WTC11 (cell line): ENCODE results near the gene ACSL1. TPM values are rescaled to one million over a fixed set of nuclear protein-coding genes. Genes with fewer than 3 reads are reported as not detected.

Source experiments
- ATAC-seq: fragments of 200-7000 bp; cut with Tn5 transposase; 2 replicates; pipeline ENCODE4 v1.10.0; 2021; ENCODE audit warnings: mild to moderate bottlenecking, moderate library complexity
- CTCF ChIA-PET: fragments of 300-600 bp; sonication (Branson Sonifier 250); formaldehyde crosslinking; loops from one replicate; lab custom pipeline; 2021; ENCODE audit warnings: antibody characterized with exemption; lab: Charles Lee
- POLR2A ChIA-PET: fragments of 350-600 bp; sonication (Branson Sonifier 250); formaldehyde crosslinking; loops from one replicate; lab custom pipeline; 2021; ENCODE audit warnings: antibody characterized with exemption; lab: Charles Lee
- DNase-seq: peaks from one replicate; pipeline ENCODE4 v3.0.0; 2021; ENCODE audit warnings: low spot score
- H3K27ac Mint-ChIP-seq: 2 replicates; pipeline ENCODE4 v1.8.0; 2021; ENCODE audit warnings: mixed read lengths
- H3K27me3 Mint-ChIP-seq: 2 replicates; pipeline ENCODE4 v1.8.0; 2021; ENCODE audit warnings: low read depth, mild to moderate bottlenecking, moderate library complexity, mixed read lengths
- H3K36me3 Mint-ChIP-seq: 2 replicates; pipeline ENCODE4 v1.8.0; 2021; ENCODE audit warnings: mixed read lengths
- H3K4me1 Mint-ChIP-seq: 2 replicates; pipeline ENCODE4 v1.8.0; 2022; ENCODE audit warnings: mixed read lengths
- H3K4me3 Mint-ChIP-seq: 2 replicates; pipeline ENCODE4 v1.8.0; 2021; ENCODE audit warnings: mild to moderate bottlenecking, moderate library complexity, mixed read lengths
- H3K9me3 Mint-ChIP-seq: 2 replicates; pipeline ENCODE4 v1.8.0; 2021; ENCODE audit warnings: mixed read lengths
- ATF1 ChIP-seq: sonication (generic); formaldehyde crosslinking; IDR thresholded peaks from 2 replicates; pipeline ENCODE4 v1.8.1; 2023; ENCODE audit warnings: mild to moderate bottlenecking, moderate library complexity, missing genetic modification reagents
- CREM ChIP-seq: sonication (generic); formaldehyde crosslinking; IDR thresholded peaks from 2 replicates; pipeline ENCODE4 v1.8.1; 2022; ENCODE audit warnings: mild to moderate bottlenecking, missing genetic modification reagents, moderate library complexity
- E2F1 ChIP-seq: sonication (generic); formaldehyde crosslinking; IDR thresholded peaks from 2 replicates; pipeline ENCODE4 v1.8.0; 2022; ENCODE audit warnings: mild to moderate bottlenecking, missing genetic modification reagents
- E2F5 ChIP-seq: sonication (generic); formaldehyde crosslinking; IDR thresholded peaks from 2 replicates; pipeline ENCODE4 v1.8.1; 2022; ENCODE audit warnings: mild to moderate bottlenecking, moderate library complexity, missing genetic modification reagents
- ELF4 ChIP-seq: sonication (generic); formaldehyde crosslinking; IDR thresholded peaks from 2 replicates; pipeline ENCODE4 v1.8.1; 2022; ENCODE audit warnings: low read depth, mild to moderate bottlenecking, moderate library complexity, missing genetic modification reagents
- ESRRA ChIP-seq: sonication (generic); formaldehyde crosslinking; IDR thresholded peaks from 2 replicates; pipeline ENCODE4 v1.8.1; 2022; ENCODE audit warnings: mild to moderate bottlenecking, missing genetic modification reagents, borderline replicate concordance
- FOXJ3 ChIP-seq: sonication (generic); formaldehyde crosslinking; IDR thresholded peaks from 2 replicates; pipeline ENCODE4 v1.9.0; 2021; ENCODE audit warnings: missing genetic modification reagents, mild to moderate bottlenecking, borderline replicate concordance
- FOXP1 ChIP-seq: sonication (generic); formaldehyde crosslinking; IDR thresholded peaks from 2 replicates; pipeline ENCODE4 v1.8.0; 2022; ENCODE audit warnings: missing genetic modification reagents, mild to moderate bottlenecking, moderate library complexity, borderline replicate concordance
- GTF2I ChIP-seq: fragments of 250-450 bp; sonication (Bioruptor Pico); conservative IDR thresholded peaks from 2 replicates; pipeline ENCODE4 v1.4.0; 2021; ENCODE audit warnings: mild to moderate bottlenecking
- HMGA2 ChIP-seq: fragments of 250-450 bp; sonication (Bioruptor Pico); IDR thresholded peaks from 2 replicates; pipeline ENCODE4 v1.4.0; 2021; ENCODE audit warnings: mild to moderate bottlenecking, moderate library complexity
- IRF1 ChIP-seq: sonication (generic); formaldehyde crosslinking; IDR thresholded peaks from 2 replicates; pipeline ENCODE4 v1.8.0; 2023; ENCODE audit warnings: missing genetic modification reagents
- MAX ChIP-seq: sonication (generic); formaldehyde crosslinking; IDR thresholded peaks from 2 replicates; pipeline ENCODE4 v1.8.0; 2022; ENCODE audit warnings: mild to moderate bottlenecking, missing genetic modification reagents
- MYBL2 ChIP-seq: sonication (generic); formaldehyde crosslinking; IDR thresholded peaks from 2 replicates; pipeline ENCODE4 v1.8.1; 2023; ENCODE audit warnings: mild to moderate bottlenecking, moderate library complexity, missing genetic modification reagents
- NFE2L1 ChIP-seq: sonication (generic); formaldehyde crosslinking; IDR thresholded peaks from 2 replicates; pipeline ENCODE4 v1.8.1; 2023; ENCODE audit warnings: missing genetic modification reagents
- NFYB ChIP-seq: sonication (generic); formaldehyde crosslinking; conservative IDR thresholded peaks from 2 replicates; pipeline ENCODE4 v1.8.0; 2022; ENCODE audit warnings: low read depth, missing genetic modification reagents
- NR1H2 ChIP-seq: sonication (generic); formaldehyde crosslinking; IDR thresholded peaks from 2 replicates; pipeline ENCODE4 v1.9.0; 2021; ENCODE audit warnings: mild to moderate bottlenecking, moderate library complexity, missing genetic modification reagents
- PRRX2 ChIP-seq: fragments of 250-450 bp; sonication (Bioruptor Pico); IDR thresholded peaks from 2 replicates; pipeline ENCODE4 v1.8.0; 2021; ENCODE audit warnings: mild to moderate bottlenecking
- SMAD3 ChIP-seq: sonication (generic); formaldehyde crosslinking; IDR thresholded peaks from 2 replicates; pipeline ENCODE4 v1.8.0; 2022; ENCODE audit warnings: missing genetic modification reagents, mild to moderate bottlenecking, borderline replicate concordance
- TCF7 ChIP-seq: sonication (generic); formaldehyde crosslinking; IDR thresholded peaks from 2 replicates; pipeline ENCODE4 v1.8.0; 2022; ENCODE audit warnings: mild to moderate bottlenecking, low read depth, missing genetic modification reagents, moderate library complexity
- TEAD4 ChIP-seq: sonication (generic); formaldehyde crosslinking; IDR thresholded peaks from 2 replicates; pipeline ENCODE4 v1.8.0; 2022; ENCODE audit warnings: mild to moderate bottlenecking, missing genetic modification reagents
- USF2 ChIP-seq: sonication (generic); formaldehyde crosslinking; IDR thresholded peaks from 2 replicates; pipeline ENCODE4 v1.8.1; 2023; ENCODE audit warnings: mild to moderate bottlenecking, missing genetic modification reagents, moderate library complexity
- ZMAT4 ChIP-seq: fragments of 250-450 bp; sonication (Bioruptor Pico); IDR thresholded peaks from 2 replicates; pipeline ENCODE4 v1.9.0; 2021; ENCODE audit warnings: mild to moderate bottlenecking
- ZNF281 ChIP-seq: sonication (generic); formaldehyde crosslinking; IDR thresholded peaks from 2 replicates; pipeline ENCODE4 v1.8.0; 2023; ENCODE audit warnings: mild to moderate bottlenecking, missing genetic modification reagents
- ZNF423 ChIP-seq: fragments of 250-450 bp; sonication (Bioruptor Pico); IDR thresholded peaks from 2 replicates; pipeline ENCODE4 v2.1.2; 2022; ENCODE audit warnings: mild to moderate bottlenecking, moderate library complexity
- ZNF512 ChIP-seq: sonication (generic); formaldehyde crosslinking; IDR thresholded peaks from 2 replicates; pipeline ENCODE4 v1.8.1; 2022; ENCODE audit warnings: missing genetic modification reagents, borderline replicate concordance
- ZNF671 ChIP-seq: fragments of 250-450 bp; sonication (Bioruptor Pico); IDR thresholded peaks from 2 replicates; pipeline ENCODE4 v1.8.0; 2021; ENCODE audit warnings: mild to moderate bottlenecking
- total RNA-seq: library from RNA; stranded (reverse); gene quantifications from 3 replicates; pipeline ENCODE4 v1.2.3, GENCODE V29; 2021

ACSL1 gene
- total RNA-seq, 1 experiment from 2014 or later, result 6.6 TPM

GRCh38 chr4:184850018-184850417, 24.2 kb upstream of the ACSL1 start (continued):
- TF ChIP-seq ZNF512, result no peak
- TF ChIP-seq ZMAT4 (CRISPR knock-in tag), result no peak
- no peak for TF ChIP-seq GTF2I (CRISPR knock-in tag)
- no peak for TF ChIP-seq HMGA2 (CRISPR knock-in tag)
- TF ChIP-seq CREM (CRISPR knock-in tag), result no peak
- TF ChIP-seq PRRX2 (CRISPR knock-in tag), result no peak
- no peak for TF ChIP-seq FOXJ3 (CRISPR knock-in tag)
- TF ChIP-seq TCF7, result no peak
- no peak for TF ChIP-seq ESRRA
- TF ChIP-seq SMAD3 (CRISPR knock-in tag), result no peak
- no peak for TF ChIP-seq MYBL2 (CRISPR knock-in tag)

GRCh38 chr4:184849185-184849584, 23.4 kb upstream of the ACSL1 start:
- no peak for DNase-seq
- H3K27me3 Mint-ChIP-seq, result no peaks in the 10 kb centered on the region
- ChIA-PET POLR2A (no interaction called here), CTCF (no interaction called here)
- H3K9me3 Mint-ChIP-seq, result no peaks in the 10 kb centered on the region
- no peak overlapping the region for H3K4me3 Mint-ChIP-seq
- H3K36me3 Mint-ChIP-seq, result no peaks in the 10 kb centered on the region
- ATAC-seq, result no peak
- no peak overlapping the region for H3K27ac Mint-ChIP-seq
- TF ChIP-seq E2F1 (CRISPR knock-in tag) (no peak), ESRRA (no peak), ATF1 (CRISPR knock-in tag) (no peak), ELF4 (CRISPR knock-in tag) (no peak), NFE2L1 (no peak), FOXP1 (CRISPR knock-in tag) (no peak), SMAD3 (CRISPR knock-in tag) (no peak), MAX (no peak), E2F5 (no peak), ZNF423 (CRISPR knock-in tag) (no peak), TEAD4 (CRISPR knock-in tag) (no peak)
- H3K4me1 Mint-ChIP-seq, result no peaks in the 10 kb centered on the region

GRCh38 chr4:184848510-184848909, 22.7 kb upstream of the ACSL1 start:
- no peaks in the 10 kb centered on the region for H3K9me3 Mint-ChIP-seq
- no peak for DNase-seq
- H3K4me1 Mint-ChIP-seq, result no peaks in the 10 kb centered on the region
- CTCF ChIA-PET, result interaction anchor here (1.2 kb wide), 1 partner anchor 135 kb away, joined by 3 read pairs; no protein-coding TSS in a partner anchor
- ATAC-seq, result no peak
- no peaks in the 10 kb centered on the region for H3K36me3 Mint-ChIP-seq
- H3K4me3 Mint-ChIP-seq, result no peak overlapping the region
- no peaks in the 10 kb centered on the region for H3K27me3 Mint-ChIP-seq
- POLR2A ChIA-PET, result no interaction called here
- no peak overlapping the region for H3K27ac Mint-ChIP-seq
- no peak for TF ChIP-seq E2F5
- TF ChIP-seq ZNF671 (CRISPR knock-in tag), result no peak
- no peak for TF ChIP-seq NFE2L1
- TF ChIP-seq USF2 (CRISPR knock-in tag), result no peak
- TF ChIP-seq HMGA2 (CRISPR knock-in tag), result no peak
- no peak for TF ChIP-seq NFYB (CRISPR knock-in tag)
- TF ChIP-seq ZNF281, result no peak
- TF ChIP-seq IRF1 (CRISPR knock-in tag), result no peak
- no peak for TF ChIP-seq NR1H2 (CRISPR knock-in tag)
- no peak for TF ChIP-seq ZNF423 (CRISPR knock-in tag)
